Measurements from ENCODE around the gene RASA3. TPM values are rescaled to one million over a fixed set of nuclear protein-coding genes. Genes with fewer than 3 reads are reported as not detected.

The RASA3 gene
- total and polyA plus RNA-seq, 5 donors from 2014 or later, result 93.8 to 265 (median 99.6) TPM

DNA sequence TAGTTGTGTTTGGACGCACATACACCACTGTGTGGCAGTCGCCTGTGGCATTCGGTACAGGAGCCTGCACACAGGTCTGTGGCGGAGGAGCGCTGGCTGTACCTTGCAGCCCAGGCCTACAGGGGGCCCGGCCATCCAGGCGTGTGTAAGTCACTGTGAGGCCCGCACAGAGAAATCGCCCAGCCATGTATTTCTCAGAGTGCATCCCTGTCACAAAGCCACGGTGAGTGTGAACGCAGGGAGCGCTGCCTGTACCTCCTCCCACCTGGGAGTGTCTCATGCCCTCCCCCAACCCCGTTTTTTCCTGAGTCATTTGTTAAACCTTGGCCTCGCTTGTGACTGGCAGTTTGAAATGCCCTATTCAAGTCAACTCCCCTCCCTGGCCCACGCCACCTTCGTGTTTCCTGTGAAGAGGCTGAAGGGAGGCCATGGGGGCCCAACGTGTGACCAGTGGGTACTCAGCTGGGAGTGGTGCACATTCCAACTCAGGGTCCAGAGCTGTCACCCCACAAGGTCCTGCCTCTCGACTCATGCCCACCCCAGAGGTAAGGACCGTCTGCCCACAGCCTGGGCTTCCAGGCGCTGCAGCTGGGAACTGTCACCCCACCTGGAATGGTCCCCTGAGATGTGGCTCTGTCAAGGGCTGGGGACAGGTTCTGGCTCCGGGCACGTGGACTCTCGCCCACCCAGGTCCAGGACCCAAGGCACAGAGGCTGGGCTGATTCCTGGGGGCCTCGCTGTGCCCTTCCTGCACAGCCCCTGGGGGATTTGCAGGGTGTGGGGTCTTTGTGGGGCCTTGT lies 11.6 kb upstream of the RASA3 start:
- Histone ChIP-seq H3K4me3 (ENCODE audit: low read depth, low read length) (peak overlapping the region; percentile 67), H3K4me1 (ENCODE audit: control insufficient read depth, insufficient read depth, low read length, poor library complexity, severe bottlenecking) (peaks cover 89% of the 10 kb centered on the region), H3K9me3 (ENCODE audit: control insufficient read depth in 2 of 2, low read length in 2 of 2) (no peaks in the 10 kb centered on the region), H3K27ac (ENCODE audit: insufficient read depth, low read length, poor library complexity, severe bottlenecking) (peak overlapping the region; percentile 85), H3K27me3 (ENCODE audit: control insufficient read depth, insufficient read depth, low read length) (no peaks in the 10 kb centered on the region), H3K36me3 (ENCODE audit: control insufficient read depth, insufficient read depth, low read length) (no peaks in the 10 kb centered on the region)
- H3K27ac Mint-ChIP-seq, result no peak overlapping the region
- H3K36me3 Mint-ChIP-seq, result peaks cover 7% of the 10 kb centered on the region
- peaks cover 11 to 41% (median 28%) of the 10 kb centered on the region in 4 donors for H3K4me1 Mint-ChIP-seq
- peaks cover 0 to 1% (median 0%) of the 10 kb centered on the region in 7 donors for H3K9me3 Mint-ChIP-seq
- ATAC-seq (ENCODE audit: low read depth in 2 of 2) (no peak), DNase-seq (peak in 2 of 3 donors; percentile 52 to 76)
- no peak overlapping the region for H3K4me3 Mint-ChIP-seq
- no peaks in the 10 kb centered on the region for H3K27me3 Mint-ChIP-seq

DNA sequence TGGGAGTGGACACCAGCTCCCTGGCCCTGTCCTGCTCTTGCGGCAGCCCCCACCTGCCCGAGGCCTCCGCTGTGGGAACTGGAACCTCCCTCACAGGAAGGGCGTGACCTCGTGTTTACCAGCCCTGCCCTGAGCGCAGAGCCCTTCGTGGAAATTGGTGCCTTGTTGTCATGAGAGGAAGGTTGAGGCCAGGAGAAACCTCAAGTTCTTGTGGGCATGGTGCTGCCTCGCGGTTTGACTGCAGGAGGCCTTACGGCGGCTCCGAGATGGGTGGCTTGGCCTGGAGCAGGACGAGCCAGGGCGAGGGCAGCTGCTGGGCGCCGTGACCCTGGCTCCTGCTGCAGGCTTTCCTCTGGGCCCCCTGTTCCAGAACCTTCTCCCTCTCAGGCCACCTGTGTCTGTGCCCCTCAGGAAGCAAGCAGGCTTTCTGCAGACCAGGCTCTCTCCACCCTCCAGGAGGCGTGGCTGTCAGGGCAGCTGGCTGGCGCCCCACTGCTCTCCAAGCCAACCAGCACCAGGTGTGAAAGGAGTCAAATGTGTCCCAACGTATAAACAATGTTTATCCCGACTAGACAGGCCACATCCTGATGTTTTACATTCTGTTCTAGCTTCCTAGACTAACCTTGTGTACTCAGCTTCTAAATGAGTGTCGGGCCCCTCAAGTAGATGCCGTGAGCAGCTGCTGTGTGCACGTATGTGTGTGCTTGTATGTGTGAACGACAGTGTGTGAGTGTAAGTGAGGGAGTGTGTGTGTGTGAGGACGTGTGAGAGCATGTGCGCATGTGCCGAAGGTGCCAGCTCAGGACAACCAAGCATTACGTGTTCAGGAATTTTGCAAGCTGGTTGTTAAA lies 10.4 kb upstream of the RASA3 start:
- Mint-ChIP-seq H3K4me3 (no peak overlapping the region), H3K27me3 (no peaks in the 10 kb centered on the region), H3K9me3 (peaks cover 0 to 1% (median 0%) of the 10 kb centered on the region in 7 donors)

DNA sequence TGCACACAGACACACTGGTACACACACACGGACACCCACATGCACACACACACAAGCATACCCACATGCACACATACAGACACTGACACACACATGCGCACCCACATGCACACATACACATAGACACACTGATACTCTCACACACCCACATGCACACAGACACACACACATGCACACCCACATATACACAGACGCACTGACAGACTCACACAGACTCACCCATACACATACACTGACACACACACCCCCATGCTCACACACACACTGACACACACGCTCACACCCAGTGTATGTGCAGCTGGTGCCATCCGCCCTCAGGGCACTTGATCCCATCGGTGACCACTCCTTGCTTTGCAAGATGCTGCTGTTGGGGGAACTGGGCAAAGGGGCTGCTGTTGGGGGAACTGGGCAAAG lies 9.7 kb upstream of the RASA3 start:
- peak; percentile 2 to 7 for ATAC-seq (ENCODE audit: low read depth in 2 of 2)
- no peak overlapping the region for H3K4me3 Mint-ChIP-seq
- H3K4me1 Mint-ChIP-seq, result peaks cover 5 to 36% (median 19%) of the 10 kb centered on the region in 4 donors
- H3K4me1 ChIP-seq (ENCODE audit: control insufficient read depth, insufficient read depth, low read length, poor library complexity, severe bottlenecking), result peaks cover 73% of the 10 kb centered on the region
- H3K27me3 Mint-ChIP-seq, result no peaks in the 10 kb centered on the region
- H3K4me3 ChIP-seq (ENCODE audit: low read depth, low read length), result peak overlapping the region; percentile 67
- no peaks in the 10 kb centered on the region for H3K36me3 ChIP-seq (ENCODE audit: control insufficient read depth, insufficient read depth, low read length)
- peak overlapping the region; percentile 85 for H3K27ac ChIP-seq (ENCODE audit: insufficient read depth, low read length, poor library complexity, severe bottlenecking)
- H3K27ac Mint-ChIP-seq, result no peak overlapping the region
- DNase-seq, result no peak
- peaks cover 4% of the 10 kb centered on the region for H3K36me3 Mint-ChIP-seq
- H3K9me3 Mint-ChIP-seq, result peaks cover 0 to 1% (median 0%) of the 10 kb centered on the region in 7 donors
- H3K27me3 ChIP-seq (ENCODE audit: control insufficient read depth, insufficient read depth, low read length), result no peaks in the 10 kb centered on the region
- no peaks in the 10 kb centered on the region for H3K9me3 ChIP-seq (ENCODE audit: control insufficient read depth in 2 of 2, low read length in 2 of 2)

More for the DNA sequence above, 10.4 kb upstream of the RASA3 start:
- Mint-ChIP-seq H3K27ac (no peak overlapping the region), H3K36me3 (peaks cover 5% of the 10 kb centered on the region), H3K4me1 (peaks cover 2 to 31% (median 18%) of the 10 kb centered on the region in 4 donors)
- peak overlapping the region; percentile 67 for H3K4me3 ChIP-seq (ENCODE audit: low read depth, low read length)
- H3K4me1 ChIP-seq (ENCODE audit: control insufficient read depth, insufficient read depth, low read length, poor library complexity, severe bottlenecking), result peaks cover 78% of the 10 kb centered on the region
- H3K27me3 ChIP-seq (ENCODE audit: control insufficient read depth, insufficient read depth, low read length), result no peaks in the 10 kb centered on the region
- peak overlapping the region; percentile 85 for H3K27ac ChIP-seq (ENCODE audit: insufficient read depth, low read length, poor library complexity, severe bottlenecking)
- H3K9me3 ChIP-seq (ENCODE audit: control insufficient read depth in 2 of 2, low read length in 2 of 2), result no peaks in the 10 kb centered on the region
- ATAC-seq (ENCODE audit: low read depth in 2 of 2) (peak; percentile 76 to 82), DNase-seq (peak; percentile 64 to 99 (median 87))
- no peaks in the 10 kb centered on the region for H3K36me3 ChIP-seq (ENCODE audit: control insufficient read depth, insufficient read depth, low read length)

DNA sequence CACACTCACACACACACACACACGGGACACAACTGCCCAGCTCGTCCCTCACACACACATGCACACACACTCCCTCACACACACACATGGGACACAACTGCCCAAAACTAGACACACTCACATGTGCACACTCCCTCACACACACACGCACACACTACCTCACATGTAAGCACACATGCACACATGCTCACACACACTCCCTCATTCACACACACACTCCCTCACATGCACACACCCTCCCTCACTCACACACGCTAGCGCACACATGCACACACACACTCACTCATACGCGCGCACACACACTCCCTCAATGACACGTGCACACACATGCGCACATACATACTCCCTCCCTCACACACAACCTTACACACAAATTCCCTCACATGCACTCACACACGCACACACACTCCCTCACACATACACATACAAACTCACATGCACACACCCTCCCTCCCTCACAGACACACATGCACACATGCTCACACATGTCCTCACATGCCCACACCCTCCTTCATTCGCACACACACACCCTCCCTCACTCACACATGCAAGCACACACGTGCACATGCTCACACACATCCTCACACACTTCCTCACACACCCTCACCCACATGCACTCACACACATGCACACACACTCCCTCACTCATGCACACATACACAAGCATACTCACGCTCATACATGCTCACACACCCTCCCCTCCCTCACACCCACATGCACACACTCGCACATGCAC lies 9.0 kb upstream of the RASA3 start:
- H3K36me3 Mint-ChIP-seq, result peaks cover 4% of the 10 kb centered on the region
- H3K4me1 Mint-ChIP-seq, result peaks cover 5 to 31% (median 15%) of the 10 kb centered on the region in 4 donors
- H3K9me3 Mint-ChIP-seq, result peaks cover 0 to 1% (median 0%) of the 10 kb centered on the region in 7 donors
- H3K27me3 ChIP-seq (ENCODE audit: control insufficient read depth, insufficient read depth, low read length), result no peaks in the 10 kb centered on the region
- peaks cover 66% of the 10 kb centered on the region for H3K4me1 ChIP-seq (ENCODE audit: control insufficient read depth, insufficient read depth, low read length, poor library complexity, severe bottlenecking)
- no peaks in the 10 kb centered on the region for H3K27me3 Mint-ChIP-seq
- H3K36me3 ChIP-seq (ENCODE audit: control insufficient read depth, insufficient read depth, low read length), result no peaks in the 10 kb centered on the region
- ATAC-seq (ENCODE audit: low read depth in 2 of 2) (no peak), DNase-seq (no peak)
- no peak overlapping the region for H3K27ac Mint-ChIP-seq
- peak overlapping the region; percentile 67 for H3K4me3 ChIP-seq (ENCODE audit: low read depth, low read length)
- no peak overlapping the region for H3K4me3 Mint-ChIP-seq
- peak overlapping the region; percentile 85 for H3K27ac ChIP-seq (ENCODE audit: insufficient read depth, low read length, poor library complexity, severe bottlenecking)
- H3K9me3 ChIP-seq (ENCODE audit: control insufficient read depth in 2 of 2, low read length in 2 of 2), result no peaks in the 10 kb centered on the region

DNA sequence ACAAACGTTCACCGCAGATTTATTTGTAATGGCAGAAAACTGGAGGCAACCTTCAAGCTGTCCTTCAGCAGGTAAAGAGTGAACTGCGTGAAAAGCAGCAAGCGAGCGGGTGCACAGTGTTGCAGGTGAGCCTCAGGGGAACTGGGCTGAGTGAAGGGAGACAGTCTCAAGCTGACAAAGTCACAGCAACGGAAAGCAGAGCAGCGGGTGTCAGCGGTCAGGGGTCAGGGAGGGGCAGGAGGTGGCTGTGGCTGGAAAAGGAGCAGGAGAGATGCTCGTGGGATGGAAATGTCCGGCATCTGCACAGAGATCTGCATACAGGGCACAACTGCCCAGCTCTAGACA lies 8.5 kb upstream of the RASA3 start:
- peaks cover 4% of the 10 kb centered on the region for H3K36me3 Mint-ChIP-seq
- H3K4me3 ChIP-seq (ENCODE audit: low read depth, low read length), result peak overlapping the region; percentile 67
- H3K27ac ChIP-seq (ENCODE audit: insufficient read depth, low read length, poor library complexity, severe bottlenecking), result peak overlapping the region; percentile 85
- peaks cover 61% of the 10 kb centered on the region for H3K4me1 ChIP-seq (ENCODE audit: control insufficient read depth, insufficient read depth, low read length, poor library complexity, severe bottlenecking)
- H3K4me3 Mint-ChIP-seq, result no peak overlapping the region
- peaks cover 0 to 1% (median 0%) of the 10 kb centered on the region in 7 donors for H3K9me3 Mint-ChIP-seq
- no peak overlapping the region for H3K27ac Mint-ChIP-seq
- no peaks in the 10 kb centered on the region for H3K36me3 ChIP-seq (ENCODE audit: control insufficient read depth, insufficient read depth, low read length)
- DNase-seq (peak in 2 of 3 donors; percentile 59 to 75), ATAC-seq (ENCODE audit: low read depth in 2 of 2) (peak; percentile 28 to 32)
- H3K27me3 ChIP-seq (ENCODE audit: control insufficient read depth, insufficient read depth, low read length), result no peaks in the 10 kb centered on the region
- peaks cover 5 to 29% (median 15%) of the 10 kb centered on the region in 4 donors for H3K4me1 Mint-ChIP-seq
- no peaks in the 10 kb centered on the region for H3K9me3 ChIP-seq (ENCODE audit: control insufficient read depth in 2 of 2, low read length in 2 of 2)
- H3K27me3 Mint-ChIP-seq, result no peaks in the 10 kb centered on the region

DNA sequence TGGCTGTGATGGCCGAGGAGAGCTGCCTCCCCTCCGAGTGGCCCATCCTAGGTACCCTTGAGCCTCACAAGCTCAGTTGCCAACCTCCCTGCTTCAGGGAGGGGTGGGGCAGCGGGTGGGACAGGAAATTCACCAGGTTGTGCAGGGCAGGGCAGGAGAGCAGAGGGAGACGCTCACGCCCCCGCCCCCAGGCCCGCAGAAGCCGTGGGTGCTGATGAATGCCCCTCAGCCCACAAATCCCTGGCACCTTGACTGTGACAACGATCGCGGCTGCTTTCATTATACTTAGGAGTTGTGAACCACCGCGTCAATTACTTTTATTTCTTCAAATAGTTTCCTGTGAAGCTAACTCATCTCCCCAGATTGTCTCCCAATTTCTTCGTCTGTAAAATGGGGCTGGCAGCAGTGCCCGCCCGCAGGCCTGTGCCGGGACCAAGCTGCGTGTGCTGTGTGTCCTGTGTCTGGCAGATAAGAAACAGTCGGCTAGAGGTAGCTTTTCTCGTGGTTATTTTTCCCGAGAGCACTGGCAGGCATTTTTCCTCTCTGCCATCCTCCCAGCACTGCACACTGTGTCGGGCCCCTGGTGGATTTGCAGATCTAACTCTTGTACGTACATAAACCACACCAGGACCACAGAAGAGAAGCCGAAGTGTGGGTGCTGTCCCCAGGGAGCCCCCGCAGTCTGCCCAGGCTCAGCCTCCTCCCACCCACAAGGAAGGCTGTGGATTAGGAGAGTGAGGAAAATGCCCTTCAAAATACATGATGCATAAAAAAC lies 7.9 kb upstream of the RASA3 start:
- H3K9me3 ChIP-seq (ENCODE audit: control insufficient read depth in 2 of 2, low read length in 2 of 2), result no peaks in the 10 kb centered on the region
- DNase-seq, result peak in 2 of 3 donors; percentile 51 to 81
- Mint-ChIP-seq H3K9me3 (peaks cover 0 to 1% (median 0%) of the 10 kb centered on the region in 7 donors), H3K4me1 (peaks cover 5 to 29% (median 16%) of the 10 kb centered on the region in 4 donors), H3K27me3 (no peaks in the 10 kb centered on the region), H3K27ac (no peak overlapping the region), H3K4me3 (no peak overlapping the region), H3K36me3 (peaks cover 3% of the 10 kb centered on the region)
- no peaks in the 10 kb centered on the region for H3K36me3 ChIP-seq (ENCODE audit: control insufficient read depth, insufficient read depth, low read length)
- peak overlapping the region; percentile 85 for H3K27ac ChIP-seq (ENCODE audit: insufficient read depth, low read length, poor library complexity, severe bottlenecking)
- no peak for ATAC-seq (ENCODE audit: low read depth in 2 of 2)
- peak overlapping the region; percentile 67 for H3K4me3 ChIP-seq (ENCODE audit: low read depth, low read length)
- H3K27me3 ChIP-seq (ENCODE audit: control insufficient read depth, insufficient read depth, low read length), result no peaks in the 10 kb centered on the region
- H3K4me1 ChIP-seq (ENCODE audit: control insufficient read depth, insufficient read depth, low read length, poor library complexity, severe bottlenecking), result peaks cover 55% of the 10 kb centered on the region

All from CD4-positive, CD25-positive, alpha-beta regulatory T cell (primary cell).